Uterus (tissue), 4 donors: ENCODE measurements around the gene IL1A. TPM values are rescaled to one million over a fixed set of nuclear protein-coding genes. Genes with fewer than 3 reads are reported as not detected.

ENCODE experiments used
- DNase-seq, 2 donors: peaks; one replicate each; pipeline ENCODE4 v3.0.0-alpha.2; 2019 to 2020
- H3K27ac ChIP-seq, 2 donors: fragments of 200-600 bp; sonication (generic); 1 replicate in 1 of 2; 2 replicates in 1 of 2; pipeline ENCODE4 v1.5.1; 2016 to 2018
- H3K27me3 ChIP-seq, 2 donors: fragments of 200-600 bp; sonication (generic); one replicate each; pipeline ENCODE4 v1.5.1; 2018 to 2019; ENCODE audit warnings: control low read depth in 1 of 2
- H3K36me3 ChIP-seq, 2 donors: fragments of 200-600 bp; sonication (generic); one replicate each; pipeline ENCODE4 v1.5.1; 2019; ENCODE audit warnings: control low read depth in 1 of 2
- H3K4me1 ChIP-seq, 2 donors: fragments of 200-600 bp; sonication (generic); one replicate each; pipeline ENCODE4 v1.5.1; 2018 to 2019; ENCODE audit warnings: control low read depth in 1 of 2
- H3K4me3 ChIP-seq, 2 donors: fragments of 200-600 bp; sonication (generic); 1 replicate in 1 of 2; 2 replicates in 1 of 2; pipeline ENCODE4 v1.5.1; 2018 to 2019; ENCODE audit warnings: mild to moderate bottlenecking in 1 of 2
- H3K9me3 ChIP-seq, 2 donors: fragments of 200-600 bp; sonication (generic); one replicate each; pipeline ENCODE4 v1.5.1; 2019; ENCODE audit warnings: control low read depth in 1 of 2
- POLR2A ChIP-seq, 2 donors: fragments of 450-650 bp; IDR thresholded peaks; one replicate each; pipeline ENCODE4 v1.6.1; 2016; ENCODE audit warnings: antibody characterized with exemption in 2 of 2, mild to moderate bottlenecking in 1 of 2, moderate library complexity in 1 of 2
- intact Hi-C: fragments of 100-400 bp; cut with DNase I; formaldehyde crosslinking; loops from one replicate; pipeline ENCODE4 v1.15.1; 2023; ENCODE audit warnings: low total_unique reads
- total RNA-seq, 4 donors: library from RNA; depleted of rRNA in 3 of 4; stranded (reverse); fragments of >200 nt in 3 of 4; gene quantifications; one replicate each; pipeline versions ENCODE4 v1.1.0 to v1.2.4, GENCODE V29; 2014 to 2023
- TF ChIP-seq, protein P1 (sequence below), 4 experiments: fragments of 200-600 bp in 2 of 4; fragments of 450-650 bp in 2 of 4; sonication (generic) in 2 of 4; IDR thresholded peaks; one replicate each; pipeline ENCODE4 v1.5.1; 2016 to 2019; ENCODE audit warnings: antibody characterized with exemption in 4 of 4, mild to moderate bottlenecking in 2 of 4, moderate library complexity in 1 of 4
- donor health status: DM: yes; HTN: yes; CAD: no.

The IL1A gene
- total RNA-seq, 4 donors from 2014 or later, result 0.41 TPM; not detected in 3

DNA sequence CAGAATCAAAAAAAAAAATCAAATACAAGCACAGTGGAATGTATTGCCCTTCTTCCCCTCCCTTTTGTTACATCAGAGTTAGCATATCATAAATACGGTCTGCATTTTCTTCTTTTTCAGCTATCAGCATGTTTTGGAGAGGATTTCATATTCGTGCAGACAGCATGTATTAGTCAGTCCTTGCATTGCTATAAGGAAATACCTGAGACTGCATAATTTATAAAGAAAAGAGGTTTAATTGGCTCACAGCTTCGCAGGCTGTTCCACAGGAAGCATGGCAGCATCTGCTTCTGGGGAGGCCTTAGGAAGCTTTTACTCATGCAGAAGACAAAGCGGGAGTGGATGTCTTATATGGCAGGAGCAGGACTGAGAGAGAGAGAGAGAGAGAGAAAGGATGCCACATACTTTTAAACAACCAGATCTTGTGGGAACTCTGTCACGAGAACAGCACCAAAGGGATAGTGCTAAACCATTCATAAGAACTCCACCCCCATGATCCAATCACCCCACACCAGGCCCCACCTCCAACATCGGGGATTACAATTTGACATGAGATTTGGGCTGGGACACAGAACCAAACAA, 43.4 kb upstream of the IL1A start:
- no peak for TF ChIP-seq POLR2A (IDR thresholded peaks at IDR 0.05)
- TF ChIP-seq, protein P1, sequence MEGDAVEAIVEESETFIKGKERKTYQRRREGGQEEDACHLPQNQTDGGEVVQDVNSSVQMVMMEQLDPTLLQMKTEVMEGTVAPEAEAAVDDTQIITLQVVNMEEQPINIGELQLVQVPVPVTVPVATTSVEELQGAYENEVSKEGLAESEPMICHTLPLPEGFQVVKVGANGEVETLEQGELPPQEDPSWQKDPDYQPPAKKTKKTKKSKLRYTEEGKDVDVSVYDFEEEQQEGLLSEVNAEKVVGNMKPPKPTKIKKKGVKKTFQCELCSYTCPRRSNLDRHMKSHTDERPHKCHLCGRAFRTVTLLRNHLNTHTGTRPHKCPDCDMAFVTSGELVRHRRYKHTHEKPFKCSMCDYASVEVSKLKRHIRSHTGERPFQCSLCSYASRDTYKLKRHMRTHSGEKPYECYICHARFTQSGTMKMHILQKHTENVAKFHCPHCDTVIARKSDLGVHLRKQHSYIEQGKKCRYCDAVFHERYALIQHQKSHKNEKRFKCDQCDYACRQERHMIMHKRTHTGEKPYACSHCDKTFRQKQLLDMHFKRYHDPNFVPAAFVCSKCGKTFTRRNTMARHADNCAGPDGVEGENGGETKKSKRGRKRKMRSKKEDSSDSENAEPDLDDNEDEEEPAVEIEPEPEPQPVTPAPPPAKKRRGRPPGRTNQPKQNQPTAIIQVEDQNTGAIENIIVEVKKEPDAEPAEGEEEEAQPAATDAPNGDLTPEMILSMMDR (IDR thresholded peaks at IDR 0.05), result no peak
- DNase-seq, result no peak
- no peak overlapping the region for H3K27ac ChIP-seq
- intact Hi-C loops, result no loop called here
- H3K4me1 ChIP-seq, result no peaks in the 10 kb centered on the region
- no peak overlapping the region for H3K4me3 ChIP-seq
- no peaks in the 10 kb centered on the region for H3K27me3 ChIP-seq
- no peaks in the 10 kb centered on the region for H3K9me3 ChIP-seq
- no peaks in the 10 kb centered on the region for H3K36me3 ChIP-seq

DNA sequence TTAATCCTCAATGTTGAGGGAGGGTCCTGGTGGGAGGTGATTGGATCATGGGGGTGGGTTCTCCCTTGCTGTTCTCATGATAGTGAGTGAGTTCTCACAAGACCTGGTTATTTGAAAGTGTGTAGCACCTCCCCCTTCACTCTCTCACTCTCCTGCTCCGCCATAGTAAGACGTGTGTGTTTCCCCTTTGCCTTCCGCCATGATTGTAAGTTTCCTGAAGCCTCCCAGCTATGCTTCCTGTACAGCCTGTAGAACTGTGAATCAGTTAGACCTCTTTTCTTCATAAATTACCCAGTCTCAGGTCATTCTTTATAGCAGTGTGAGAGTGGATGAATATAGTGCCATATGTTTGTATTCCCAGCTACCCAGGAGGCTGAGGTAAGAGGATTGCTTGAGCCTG, 42.7 kb upstream of the IL1A start:
- Histone ChIP-seq H3K4me1 (no peaks in the 10 kb centered on the region), H3K9me3 (no peaks in the 10 kb centered on the region), H3K4me3 (no peak overlapping the region), H3K27me3 (no peaks in the 10 kb centered on the region), H3K36me3 (no peaks in the 10 kb centered on the region), H3K27ac (no peak overlapping the region)
- intact Hi-C loops, result no loop called here
- DNase-seq, result no peak
- no peak for TF ChIP-seq POLR2A (IDR thresholded peaks at IDR 0.05)
- TF ChIP-seq, protein P1 (IDR thresholded peaks at IDR 0.05), result no peak

DNA sequence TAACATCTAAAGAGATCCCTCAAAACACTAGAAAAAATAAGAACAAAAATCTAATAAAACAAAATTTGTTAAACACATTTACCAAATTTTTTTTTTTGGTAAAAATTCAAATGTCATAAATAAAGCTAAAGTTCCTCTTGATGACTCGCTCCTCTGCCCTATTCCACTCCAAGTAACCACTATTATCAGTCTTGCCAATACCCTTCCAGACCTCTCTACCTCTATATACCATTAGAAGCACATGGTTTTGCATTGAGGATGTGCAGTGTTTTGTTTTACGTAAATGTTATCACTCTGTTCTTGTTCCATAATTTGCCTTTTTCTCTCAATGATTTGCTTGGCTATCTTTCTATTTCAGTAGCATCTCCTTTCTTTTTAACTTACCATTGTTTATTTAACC, 41.4 kb upstream of the IL1A start:
- TF ChIP-seq, protein P1 (IDR thresholded peaks at IDR 0.05), result no peak
- TF ChIP-seq POLR2A (IDR thresholded peaks at IDR 0.05), result no peak
- Histone ChIP-seq H3K4me3 (no peak overlapping the region), H3K27ac (no peak overlapping the region), H3K27me3 (no peaks in the 10 kb centered on the region), H3K36me3 (no peaks in the 10 kb centered on the region), H3K4me1 (no peaks in the 10 kb centered on the region), H3K9me3 (no peaks in the 10 kb centered on the region)
- intact Hi-C loops, result no loop called here
- DNase-seq, result no peak

DNA sequence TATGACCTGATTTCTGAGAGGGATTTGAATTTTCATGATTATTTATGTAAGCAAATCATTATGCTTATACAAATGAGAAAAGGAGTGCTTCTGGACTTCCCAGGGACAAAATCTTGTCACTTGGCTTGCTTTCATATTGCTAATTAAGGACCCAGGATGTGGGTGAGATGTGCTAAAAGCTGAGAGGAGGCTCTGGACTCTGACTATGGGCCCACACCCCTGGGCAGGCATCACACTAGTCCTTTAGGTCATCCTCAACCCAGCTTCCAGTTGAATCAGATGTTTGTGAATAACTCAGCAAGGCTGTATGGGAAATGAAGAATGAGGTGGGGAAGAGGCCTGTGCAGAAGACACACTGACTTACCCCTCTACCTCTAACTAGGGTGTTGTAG, 40.4 kb upstream of the IL1A start:
- no peak for TF ChIP-seq POLR2A (IDR thresholded peaks at IDR 0.05)
- DNase-seq, result no peak
- intact Hi-C loops, result no loop called here
- no peaks in the 10 kb centered on the region for H3K27me3 ChIP-seq
- H3K9me3 ChIP-seq, result no peaks in the 10 kb centered on the region
- no peak overlapping the region for H3K4me3 ChIP-seq
- no peak overlapping the region for H3K27ac ChIP-seq
- no peaks in the 10 kb centered on the region for H3K4me1 ChIP-seq
- no peaks in the 10 kb centered on the region for H3K36me3 ChIP-seq

DNA sequence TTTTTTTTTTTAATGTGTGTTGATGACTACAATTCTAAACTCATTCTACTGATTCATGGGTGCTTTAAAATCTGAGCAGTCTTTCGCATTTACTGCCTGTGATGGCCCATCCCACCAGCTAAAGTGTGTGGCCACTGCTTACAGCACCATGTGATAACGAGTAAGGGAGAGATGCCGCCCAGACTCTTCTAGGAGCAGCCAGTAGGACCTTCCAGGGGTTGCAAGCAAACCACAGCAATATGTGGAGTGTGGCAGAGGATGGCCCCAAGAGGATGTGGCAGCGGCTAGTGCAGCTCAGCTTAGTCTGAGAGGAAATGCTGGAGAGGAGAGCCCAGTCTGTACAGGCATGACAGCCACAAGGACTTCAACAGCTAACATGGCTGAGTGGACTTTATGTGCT, 37.4 kb upstream of the IL1A start:
- Histone ChIP-seq H3K4me1 (no peaks in the 10 kb centered on the region), H3K36me3 (no peaks in the 10 kb centered on the region), H3K9me3 (no peaks in the 10 kb centered on the region), H3K27ac (no peak overlapping the region), H3K27me3 (no peaks in the 10 kb centered on the region), H3K4me3 (no peak overlapping the region)
- intact Hi-C loops, result no loop called here
- TF ChIP-seq, protein P1 (IDR thresholded peaks at IDR 0.05), result no peak
- no peak for TF ChIP-seq POLR2A (IDR thresholded peaks at IDR 0.05)
- DNase-seq, result no peak

DNA sequence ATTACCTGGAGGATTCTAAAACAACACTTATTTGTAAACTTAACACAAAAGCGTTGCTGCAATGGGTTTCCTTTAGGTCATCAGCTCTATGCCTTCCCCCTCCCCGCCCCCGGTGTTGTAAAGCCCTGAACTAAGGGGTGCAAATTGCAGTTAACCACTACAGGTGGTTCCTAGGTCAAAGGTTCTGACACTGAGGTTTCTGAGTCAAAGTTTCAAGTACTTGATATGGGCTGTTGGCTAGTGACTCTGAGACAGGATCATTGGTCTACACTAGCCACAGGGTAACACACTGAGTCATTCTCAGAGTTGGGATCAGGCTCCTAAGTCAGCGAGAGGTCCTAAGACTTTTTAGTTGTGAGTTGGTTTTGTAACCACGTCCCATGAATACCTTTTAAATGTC, 36.8 kb upstream of the IL1A start:
- Histone ChIP-seq H3K27ac (no peak overlapping the region), H3K4me1 (no peaks in the 10 kb centered on the region), H3K27me3 (no peaks in the 10 kb centered on the region), H3K36me3 (no peaks in the 10 kb centered on the region), H3K4me3 (no peak overlapping the region), H3K9me3 (no peaks in the 10 kb centered on the region)
- intact Hi-C loops, result no loop called here
- TF ChIP-seq, protein P1 (IDR thresholded peaks at IDR 0.05), result no peak
- no peak for TF ChIP-seq POLR2A (IDR thresholded peaks at IDR 0.05)
- DNase-seq, result no peak
